ENCODE results near the gene SHC1.

- TF ChIP-seq POLR2A (IDR thresholded peaks at IDR 0.05) (no peak), CTCF (IDR thresholded peaks at IDR 0.05) (no peak)
Observed at GRCh38 chr1:154935749-154936554, 34.6 kb downstream of the SHC1 start.

Measured in thyroid gland (tissue), 4 donors.